Suprapubic skin (tissue), 4 donors: ENCODE results near the gene ATP6V0B.

Experiments
- POLR2A ChIP-seq, 2 donors: fragments of 450-650 bp; IDR thresholded peaks; one replicate each; pipeline ENCODE4 v1.6.1; 2017; ENCODE audit warnings: antibody characterized with exemption in 2 of 2, mild to moderate bottlenecking in 2 of 2, moderate library complexity in 2 of 2
- POLR2AphosphoS5 ChIP-seq, 3 donors: sonication (generic); formaldehyde crosslinking; IDR thresholded peaks; one replicate each; pipeline ENCODE4 v1.6.1; 2017; ENCODE audit warnings: antibody characterized with exemption in 3 of 3
- TF ChIP-seq, protein P1 (sequence below), 2 donors: fragments of 200-600 bp in 1 of 2; fragments of 450-650 bp in 1 of 2; sonication (generic) in 1 of 2; IDR thresholded peaks; one replicate each; pipeline ENCODE4 v1.5.1; 2016 to 2019; ENCODE audit warnings: antibody characterized with exemption in 2 of 2, mild to moderate bottlenecking in 1 of 2, moderate library complexity in 1 of 2

DNA sequence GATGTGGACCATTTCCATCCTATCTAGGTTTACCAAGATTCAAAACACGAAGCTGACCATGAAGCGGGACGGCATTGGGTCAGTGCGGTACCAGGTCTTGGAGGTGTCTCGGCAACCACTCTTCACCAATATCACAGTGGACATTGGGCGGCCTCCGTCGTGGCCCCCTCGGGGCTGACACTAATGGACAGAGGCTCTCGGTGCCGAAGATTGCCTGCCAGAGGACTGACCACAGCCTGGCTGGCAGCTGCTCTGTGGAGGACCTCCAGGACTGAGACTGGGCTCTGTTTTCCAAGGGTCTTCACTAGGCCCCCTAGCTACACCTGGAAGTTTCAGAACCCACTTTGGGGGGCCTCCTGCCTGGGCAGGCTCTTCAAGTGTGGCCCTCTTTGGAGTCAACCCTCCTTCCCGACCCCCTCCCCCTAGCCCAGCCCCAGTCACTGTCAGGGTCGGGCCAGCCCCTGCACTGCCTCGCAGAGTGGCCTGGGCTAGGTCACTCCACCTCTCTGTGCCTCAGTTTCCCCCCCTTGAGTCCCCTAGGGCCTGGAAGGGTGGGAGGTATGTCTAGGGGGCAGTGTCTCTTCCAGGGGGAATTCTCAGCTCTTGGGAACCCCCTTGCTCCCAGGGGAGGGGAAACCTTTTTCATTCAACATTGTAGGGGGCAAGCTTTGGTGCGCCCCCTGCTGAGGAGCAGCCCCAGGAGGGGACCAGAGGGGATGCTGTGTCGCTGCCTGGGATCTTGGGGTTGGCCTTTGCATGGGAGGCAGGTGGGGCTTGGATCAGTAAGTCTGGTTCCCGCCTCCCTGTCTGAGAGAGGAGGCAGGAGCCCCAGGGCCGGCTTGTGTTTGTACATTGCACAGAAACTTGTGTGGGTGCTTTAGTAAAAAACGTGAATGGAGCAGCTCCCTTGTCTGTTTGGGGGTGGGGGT is 15.8 kb downstream of the ATP6V0B start:
- TF ChIP-seq, protein P1, sequence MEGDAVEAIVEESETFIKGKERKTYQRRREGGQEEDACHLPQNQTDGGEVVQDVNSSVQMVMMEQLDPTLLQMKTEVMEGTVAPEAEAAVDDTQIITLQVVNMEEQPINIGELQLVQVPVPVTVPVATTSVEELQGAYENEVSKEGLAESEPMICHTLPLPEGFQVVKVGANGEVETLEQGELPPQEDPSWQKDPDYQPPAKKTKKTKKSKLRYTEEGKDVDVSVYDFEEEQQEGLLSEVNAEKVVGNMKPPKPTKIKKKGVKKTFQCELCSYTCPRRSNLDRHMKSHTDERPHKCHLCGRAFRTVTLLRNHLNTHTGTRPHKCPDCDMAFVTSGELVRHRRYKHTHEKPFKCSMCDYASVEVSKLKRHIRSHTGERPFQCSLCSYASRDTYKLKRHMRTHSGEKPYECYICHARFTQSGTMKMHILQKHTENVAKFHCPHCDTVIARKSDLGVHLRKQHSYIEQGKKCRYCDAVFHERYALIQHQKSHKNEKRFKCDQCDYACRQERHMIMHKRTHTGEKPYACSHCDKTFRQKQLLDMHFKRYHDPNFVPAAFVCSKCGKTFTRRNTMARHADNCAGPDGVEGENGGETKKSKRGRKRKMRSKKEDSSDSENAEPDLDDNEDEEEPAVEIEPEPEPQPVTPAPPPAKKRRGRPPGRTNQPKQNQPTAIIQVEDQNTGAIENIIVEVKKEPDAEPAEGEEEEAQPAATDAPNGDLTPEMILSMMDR (IDR thresholded peaks at IDR 0.05), result no peak
- TF ChIP-seq POLR2A (IDR thresholded peaks at IDR 0.05), result no peak
- no peak for TF ChIP-seq POLR2AphosphoS5 (IDR thresholded peaks at IDR 0.05)
